SKM-1 treated with dmso at 0.1 percent for 144 hours (cell line): ENCODE measurements around the gene CSTF1.

Experiments
- DNase-seq: peaks from one replicate; lab custom pipeline; 2025; ENCODE audit not compliant: unreplicated experiment; lab: John Stamatoyannopoulos, UW

The CSTF1 gene

DNA sequence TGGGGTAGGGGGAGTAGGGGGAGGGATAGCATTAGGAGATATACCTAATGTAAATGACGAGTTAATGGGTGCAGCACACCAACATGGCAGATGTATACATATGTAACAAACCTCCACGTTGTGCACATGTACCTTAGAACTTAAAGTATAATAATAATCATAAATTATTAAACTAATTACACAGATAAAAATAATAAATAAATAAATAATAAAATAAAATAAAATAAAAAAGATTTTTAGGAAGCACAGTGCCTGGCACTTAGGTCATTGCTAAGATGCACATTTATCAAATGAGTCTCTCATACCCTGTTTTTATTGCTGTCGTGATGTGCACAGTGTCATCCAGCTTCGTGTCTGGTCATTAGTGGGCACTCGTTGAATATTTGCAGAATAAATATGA, 57.0 kb downstream of the CSTF1 start:
- no peak for DNase-seq

DNA sequence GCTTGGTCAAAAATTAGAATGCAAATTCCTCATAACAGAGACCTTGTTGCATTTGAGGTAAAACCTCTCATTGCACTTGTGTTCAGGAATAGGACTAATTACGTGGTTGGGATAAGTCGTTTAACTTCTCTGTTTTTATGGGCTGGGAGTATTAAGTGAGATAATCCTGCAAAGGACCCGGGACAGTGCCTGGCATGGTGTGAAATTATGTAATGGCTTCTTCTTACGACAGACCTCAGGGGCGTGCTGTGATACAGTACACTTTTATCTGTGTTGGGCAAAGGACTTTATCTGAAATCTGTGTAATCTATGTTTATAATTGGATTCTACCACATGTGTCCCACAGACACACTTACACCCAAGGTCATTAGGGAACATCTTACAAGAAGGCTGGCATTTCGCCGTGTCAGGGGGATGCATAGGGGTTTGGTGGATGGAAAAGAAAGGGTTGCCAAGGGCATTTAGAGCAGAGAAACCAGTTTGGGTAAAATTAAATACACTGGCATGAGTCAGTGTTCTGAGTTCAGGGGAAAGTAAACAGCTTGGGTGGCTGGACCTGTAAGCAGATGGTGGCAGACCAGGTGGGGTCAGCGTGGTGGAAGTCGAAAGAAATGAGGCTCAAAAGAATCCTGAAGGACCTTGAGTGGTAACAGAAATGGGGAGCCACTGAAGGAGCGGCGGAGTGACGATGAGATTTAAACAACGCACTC, 58.8 kb downstream of the CSTF1 start:
- DNase-seq = peak; percentile 7

DNA sequence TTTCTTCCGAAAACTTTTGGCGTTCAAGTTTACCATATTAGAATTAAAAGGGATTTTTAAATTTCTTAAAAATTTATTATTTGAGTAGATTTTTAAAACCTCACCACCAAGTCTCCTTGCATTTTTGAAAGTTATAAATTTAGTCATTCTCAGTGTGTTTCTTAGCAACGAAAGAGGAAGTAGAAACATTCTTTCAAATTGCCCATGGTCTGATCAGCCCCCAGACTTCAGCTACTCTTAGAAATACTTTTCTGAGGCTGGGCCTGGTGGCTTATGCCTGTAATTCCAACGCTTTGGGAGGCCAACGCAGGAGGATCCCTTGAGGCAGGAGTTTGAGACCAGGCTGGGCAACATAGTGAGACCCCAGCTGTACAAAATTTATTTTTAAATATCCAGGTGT, 60.9 kb downstream of the CSTF1 start:
- DNase-seq = peak; percentile 3

DNA sequence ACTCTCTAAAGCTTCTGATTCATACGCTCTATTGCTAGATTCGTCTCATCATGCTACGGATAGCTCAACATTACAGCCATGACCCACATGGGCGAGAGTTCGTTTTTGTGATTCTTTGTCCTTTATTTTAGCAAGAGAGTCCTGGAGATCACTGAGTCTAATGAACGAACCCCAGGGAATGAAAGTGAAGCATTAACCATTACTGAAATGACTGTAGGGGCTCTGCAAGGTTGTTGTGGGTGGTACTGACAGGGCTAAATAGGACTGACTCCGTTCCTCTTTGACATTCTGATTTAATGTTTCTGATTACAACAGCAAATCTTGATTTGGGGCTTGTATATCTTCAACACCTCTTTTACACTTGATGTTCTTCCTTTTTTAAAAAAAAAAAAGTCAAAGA, 62.3 kb downstream of the CSTF1 start:
- no peak for DNase-seq
